ENCODE results near the gene FGFR2. TPM values are rescaled to one million over a fixed set of nuclear protein-coding genes. Genes with fewer than 3 reads are reported as not detected.

FGFR2 gene
- total and polyA plus RNA-seq, 2 of the 4 experiments (the other 2 are of a cell fraction), result not detected

- Histone ChIP-seq H3K4ac (ENCODE audit: low read depth, low read length) (no peak overlapping the region), H4K20me1 (ENCODE audit: insufficient read depth, low read length) (no peaks in the 10 kb centered on the region), H3K79me1 (ENCODE audit: low read depth in 1 of 2, low read length in 2 of 2) (no peaks in the 10 kb centered on the region), H3K14ac (replicated peaks; ENCODE audit: low read depth, low read length) (no peak overlapping the region), H2AK9ac (replicated peaks; ENCODE audit: low read depth, low read length, poor library complexity) (no peak overlapping the region), H2AK5ac (ENCODE audit: low read depth, low read length) (no peak overlapping the region), H2BK120ac (ENCODE audit: low read depth, low read length) (no peak overlapping the region), H3K23ac (ENCODE audit: low read depth, low read length) (no peak overlapping the region), H3K36me3 (ENCODE audit: control insufficient read depth, insufficient read depth, low read length) (no peaks in the 10 kb centered on the region), H3K56ac (ENCODE audit: extremely low read depth, insufficient read depth, low read length) (no peak overlapping the region), H4K91ac (ENCODE audit: insufficient read depth, low read depth, low read length) (no peak overlapping the region), H2AFZ (replicated peaks; ENCODE audit: low read length, poor library complexity) (no peak overlapping the region), H3K27me3 (ENCODE audit: control insufficient read depth, insufficient read depth, low read length) (no peaks in the 10 kb centered on the region), H3K9ac (ENCODE audit: low read depth, low read length) (no peak overlapping the region), H3K4me1 (ENCODE audit: control insufficient read depth, insufficient read depth, low read length) (no peaks in the 10 kb centered on the region), H3K27ac (ENCODE audit: insufficient read depth, low read length) (no peak overlapping the region), H2BK5ac (ENCODE audit: low read depth, low read length, poor library complexity, severe bottlenecking) (no peak overlapping the region), H2BK15ac (ENCODE audit: low read depth, low read length) (no peak overlapping the region), H4K5ac (ENCODE audit: low read depth, low read length) (no peak overlapping the region), H3K4me3 (ENCODE audit: insufficient read depth, low read depth, low read length) (no peak overlapping the region), H3K9me3 (ENCODE audit: control insufficient read depth, insufficient read depth, low read length) (peaks cover 34% of the 10 kb centered on the region), H2BK20ac (ENCODE audit: low read depth, low read length) (no peak overlapping the region), H3K9me1 (ENCODE audit: insufficient read depth, low read length) (no peaks in the 10 kb centered on the region), H4K8ac (ENCODE audit: low read depth in 2 of 2, low read length in 2 of 2) (no peak overlapping the region), H3K18ac (ENCODE audit: low read depth, low read length) (no peak overlapping the region), H3K4me2 (ENCODE audit: low read depth, low read length) (no peak overlapping the region)
- WGBS, 2 experiments (ENCODE audit: extremely low coverage in 2 of 2, insufficient read length in 1 of 2), result no CpG with 5 or more reads among the region's 11 CpGs
- CTCF ChIA-PET, result no interaction called here
- intact Hi-C loops (cut with micrococcal nuclease), result no loop called here
- TF ChIP-seq RCOR1 (IDR thresholded peaks at IDR 0.05; ENCODE audit: insufficient replicate concordance, low read length), result no peak
- TF ChIP-seq RAD21 (IDR thresholded peaks at IDR 0.05; ENCODE audit: low read length), result no peak
- TF ChIP-seq SMC3 (IDR thresholded peaks at IDR 0.05; ENCODE audit: low read depth, low read length), result no peak
- TF ChIP-seq MAFK (IDR thresholded peaks at IDR 0.05; ENCODE audit: low read depth, low read length), result no peak
- no peak for TF ChIP-seq NFE2L2 (IDR thresholded peaks at IDR 0.05; ENCODE audit: low read depth, low read length)
- no peak for TF ChIP-seq ELK1 (IDR thresholded peaks at IDR 0.05; ENCODE audit: borderline replicate concordance, low read depth, low read length)
- TF ChIP-seq USF2 (IDR thresholded peaks at IDR 0.05; ENCODE audit: low read depth, low read length), result no peak
- no peak for TF ChIP-seq CTCF (conservative IDR thresholded peaks at IDR 0.05; ENCODE audit: low read depth, low read length)
- no peak for TF ChIP-seq MAZ (IDR thresholded peaks at IDR 0.05; ENCODE audit: borderline replicate concordance, low read depth, low read length)
- TF ChIP-seq RFX5 (IDR thresholded peaks at IDR 0.05; ENCODE audit: low read depth, low read length), result no peak
- TF ChIP-seq MXI1 (IDR thresholded peaks at IDR 0.05; ENCODE audit: borderline replicate concordance, low read depth, low read length), result no peak
- TF ChIP-seq CEBPB (IDR thresholded peaks at IDR 0.05; ENCODE audit: low read depth, low read length), result no peak
- TF ChIP-seq FOS (IDR thresholded peaks at IDR 0.05; ENCODE audit: low read depth, low read length), result no peak
- no peak for TF ChIP-seq BHLHE40 (IDR thresholded peaks at IDR 0.05; ENCODE audit: low read depth, low read length)
- TF ChIP-seq POLR2A (IDR thresholded peaks at IDR 0.05; ENCODE audit: low read depth, low read length), result no peak
- no peak for TF ChIP-seq CHD1 (IDR thresholded peaks at IDR 0.05; ENCODE audit: low read depth, low read length)
- ATAC-seq (ENCODE audit: low read depth) (no peak), DNase-seq (no peak)
- BruUV-seq (replicated peaks), result no TSS peak
- dilution Hi-C loops (cut with HindIII; ENCODE audit: low sequenced_read_pairs, unreplicated experiment), result no loop called here
- POLR2A ChIA-PET (ENCODE audit: unreplicated experiment), result no interaction called here
- in situ Hi-C loops (cut with MboI; ENCODE audit: low sequenced_read_pairs), result no loop called here
Observed at GRCh38 chr10:121526135-121526790, 72.0 kb downstream of the FGFR2 start.

Data from IMR-90 (cell line).